Measurements from ENCODE around the gene TSLP. TPM values are rescaled to one million over a fixed set of nuclear protein-coding genes. Genes with fewer than 3 reads are reported as not detected.

Gene TSLP
- total RNA-seq, 2 experiments from 2014 or later = 0.20 to 0.40 TPM

DNA sequence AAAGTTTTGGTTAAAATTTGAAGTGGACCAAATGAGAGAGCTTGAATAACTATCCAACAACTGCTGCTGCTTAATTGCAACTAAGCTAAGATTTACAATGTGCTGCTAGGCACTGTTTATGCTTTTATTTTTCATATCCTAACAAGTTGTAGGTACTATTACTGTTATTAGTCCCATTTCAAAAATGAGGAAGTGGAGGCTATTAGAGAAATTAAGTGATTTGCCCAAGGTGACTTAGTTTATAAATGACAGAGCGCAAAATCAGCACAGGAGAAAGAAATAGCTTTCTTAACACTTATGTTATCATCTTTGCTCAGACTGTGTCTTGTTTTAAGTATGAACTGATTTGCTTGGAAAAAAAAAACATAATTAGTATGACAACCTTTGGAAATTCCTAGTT lies 43.7 kb downstream of the TSLP start:
- no peak for DNase-seq
- no peaks in the 10 kb centered on the region for H3K9me3 Mint-ChIP-seq (ENCODE audit: low read depth)
- H3K4me1 Mint-ChIP-seq = peaks cover 6% of the 10 kb centered on the region
- CTCF ChIA-PET = no interaction called here
- no peaks in the 10 kb centered on the region for H3K27me3 Mint-ChIP-seq
- peaks cover 40% of the 10 kb centered on the region for H3K36me3 Mint-ChIP-seq
- no peak for ATAC-seq
- no peak overlapping the region for H3K27ac Mint-ChIP-seq
- no peak overlapping the region for H3K4me3 Mint-ChIP-seq

DNA sequence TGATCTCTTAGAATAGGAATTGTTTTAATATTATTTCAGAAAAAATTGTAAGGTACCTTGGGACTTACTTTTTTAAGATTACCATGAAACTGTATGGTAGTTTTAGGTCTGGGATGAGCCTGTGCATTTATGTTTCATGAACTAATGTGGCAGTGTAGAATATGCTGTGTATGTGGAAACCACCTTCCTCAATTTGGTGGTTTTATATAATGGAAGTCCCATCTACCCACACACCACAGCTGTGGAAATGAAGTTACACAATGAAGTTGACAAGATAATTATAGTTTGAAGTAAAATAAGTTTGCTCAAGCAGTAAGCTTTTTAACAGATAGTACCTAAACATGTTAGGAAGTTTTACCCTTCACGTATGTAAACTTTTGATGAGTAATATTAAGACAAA lies 45.0 kb downstream of the TSLP start:
- Mint-ChIP-seq H3K27ac (no peak overlapping the region), H3K36me3 (peaks cover 43% of the 10 kb centered on the region), H3K9me3 (ENCODE audit: low read depth) (no peaks in the 10 kb centered on the region), H3K4me3 (no peak overlapping the region), H3K4me1 (peaks cover 6% of the 10 kb centered on the region), H3K27me3 (no peaks in the 10 kb centered on the region)
- CTCF ChIA-PET = no interaction called here
- ATAC-seq = no peak
- no peak for DNase-seq

DNA sequence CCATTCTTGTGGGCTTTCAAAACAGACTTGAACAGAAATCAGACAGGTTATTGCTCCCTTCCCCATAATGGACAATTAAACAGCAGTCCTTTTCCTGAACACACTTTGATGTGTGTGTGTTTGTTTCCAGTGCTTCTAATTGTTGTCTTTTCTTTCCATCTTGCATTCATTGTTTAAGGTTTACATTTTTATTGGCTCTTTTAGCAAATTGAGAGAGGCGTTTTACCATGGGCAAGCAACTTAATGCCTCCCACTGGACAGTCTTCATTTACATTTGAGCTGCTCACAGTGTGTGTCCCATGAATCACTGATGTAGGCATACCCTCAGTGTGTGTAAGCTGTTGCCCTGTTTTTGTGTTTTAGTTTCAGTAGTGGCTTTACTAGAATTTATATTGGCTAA lies 45.6 kb downstream of the TSLP start:
- Mint-ChIP-seq H3K4me3 (no peak overlapping the region), H3K27ac (no peak overlapping the region), H3K36me3 (peaks cover 44% of the 10 kb centered on the region), H3K4me1 (peaks cover 6% of the 10 kb centered on the region), H3K9me3 (ENCODE audit: low read depth) (no peaks in the 10 kb centered on the region), H3K27me3 (no peaks in the 10 kb centered on the region)
- DNase-seq = no peak
- ATAC-seq = no peak
- CTCF ChIA-PET = no interaction called here

DNA sequence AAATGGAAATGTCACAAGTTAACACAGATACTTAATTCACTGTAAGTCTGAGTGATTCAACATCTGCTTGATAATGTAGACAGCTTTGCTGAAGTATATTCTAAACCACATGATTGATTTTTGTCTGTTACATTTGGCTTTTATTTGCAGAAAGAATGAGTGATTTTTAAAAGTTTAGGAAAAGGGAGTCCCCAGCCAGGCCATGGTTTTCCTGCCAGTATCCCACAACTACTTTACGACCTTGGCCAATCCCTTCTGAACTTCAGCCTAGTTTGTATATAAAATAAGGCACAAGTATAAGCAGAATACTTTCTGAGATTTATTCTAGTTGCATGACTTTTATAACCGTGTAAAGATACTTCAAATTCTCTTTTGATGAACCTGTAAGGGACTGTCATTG lies 47.7 kb downstream of the TSLP start:
- peaks cover 41% of the 10 kb centered on the region for H3K36me3 Mint-ChIP-seq
- H3K27ac Mint-ChIP-seq = no peak overlapping the region
- H3K9me3 Mint-ChIP-seq (ENCODE audit: low read depth) = no peaks in the 10 kb centered on the region
- CTCF ChIA-PET = no interaction called here
- peaks cover 6% of the 10 kb centered on the region for H3K4me1 Mint-ChIP-seq
- no peak for ATAC-seq
- H3K27me3 Mint-ChIP-seq = no peaks in the 10 kb centered on the region
- DNase-seq = no peak
- H3K4me3 Mint-ChIP-seq = no peak overlapping the region

DNA sequence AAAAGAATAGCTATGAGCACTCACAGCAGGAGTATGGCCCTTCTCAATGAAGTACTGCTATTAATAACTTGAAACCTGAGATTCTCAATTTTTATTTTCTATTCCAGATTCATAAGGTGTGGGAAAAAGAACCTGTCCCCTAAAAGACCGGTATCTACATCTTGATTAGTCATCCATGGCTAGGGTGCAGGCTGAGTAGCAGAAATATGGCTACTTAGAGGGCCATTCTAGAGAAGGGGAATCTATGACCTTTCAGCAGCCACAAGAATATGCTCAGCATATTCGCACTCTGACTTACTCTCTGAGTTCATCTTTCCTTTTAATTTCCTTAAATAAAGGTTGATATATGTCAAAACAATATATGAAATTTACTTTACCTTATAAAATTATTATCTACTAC lies 48.3 kb downstream of the TSLP start:
- no peaks in the 10 kb centered on the region for H3K9me3 Mint-ChIP-seq (ENCODE audit: low read depth)
- no peak for ATAC-seq
- CTCF ChIA-PET = no interaction called here
- H3K27ac Mint-ChIP-seq = no peak overlapping the region
- no peak overlapping the region for H3K4me3 Mint-ChIP-seq
- DNase-seq = no peak
- H3K27me3 Mint-ChIP-seq = no peaks in the 10 kb centered on the region
- peaks cover 9% of the 10 kb centered on the region for H3K4me1 Mint-ChIP-seq
- H3K36me3 Mint-ChIP-seq = peaks cover 43% of the 10 kb centered on the region

DNA sequence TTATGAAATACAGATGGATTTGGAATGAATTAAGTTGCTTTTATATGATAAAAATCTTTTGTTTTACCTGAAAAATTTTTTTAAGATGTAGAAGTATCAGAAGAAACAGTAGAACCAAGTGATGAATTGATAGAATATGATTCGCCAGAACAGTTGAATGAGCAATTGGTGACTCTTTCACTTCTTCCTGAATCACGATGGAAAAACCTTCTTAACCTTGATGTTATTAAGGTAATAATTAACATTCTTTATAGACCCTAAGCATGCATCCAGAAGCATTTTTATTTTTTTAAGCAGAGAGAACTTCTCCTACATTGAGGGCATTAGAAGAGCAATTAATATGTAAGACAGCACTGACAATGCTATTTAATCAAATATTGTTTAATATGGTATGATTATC lies 49.4 kb downstream of the TSLP start:
- DNase-seq = no peak
- H3K4me3 Mint-ChIP-seq = no peak overlapping the region
- no peaks in the 10 kb centered on the region for H3K27me3 Mint-ChIP-seq
- no peaks in the 10 kb centered on the region for H3K9me3 Mint-ChIP-seq (ENCODE audit: low read depth)
- no peak for ATAC-seq
- CTCF ChIA-PET = no interaction called here
- H3K4me1 Mint-ChIP-seq = peaks cover 9% of the 10 kb centered on the region
- peaks cover 42% of the 10 kb centered on the region for H3K36me3 Mint-ChIP-seq
- no peak overlapping the region for H3K27ac Mint-ChIP-seq

DNA sequence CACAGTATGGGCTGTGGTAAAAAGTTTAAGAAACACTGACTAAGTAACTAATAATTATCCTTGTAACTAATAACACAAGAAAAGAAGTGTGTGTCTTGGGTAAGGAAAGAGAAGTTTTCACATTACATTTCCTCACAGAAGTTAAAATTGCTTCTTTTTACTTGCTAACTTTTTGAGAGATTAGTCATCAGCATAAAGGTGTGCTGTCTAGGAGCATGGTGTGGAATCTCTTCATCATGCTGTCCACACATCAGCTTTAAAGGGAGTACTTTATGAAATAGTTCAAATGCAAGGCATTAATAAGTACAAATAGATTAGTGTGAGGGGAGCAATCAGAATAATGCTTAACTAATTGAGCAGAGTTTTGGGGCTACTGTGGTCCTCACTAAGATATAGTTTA lies 50.4 kb downstream of the TSLP start:
- H3K4me3 Mint-ChIP-seq = no peak overlapping the region
- H3K27me3 Mint-ChIP-seq = no peaks in the 10 kb centered on the region
- no peak for ATAC-seq
- H3K27ac Mint-ChIP-seq = no peak overlapping the region
- peaks cover 50% of the 10 kb centered on the region for H3K36me3 Mint-ChIP-seq
- H3K4me1 Mint-ChIP-seq = peaks cover 9% of the 10 kb centered on the region
- no peaks in the 10 kb centered on the region for H3K9me3 Mint-ChIP-seq (ENCODE audit: low read depth)
- DNase-seq = no peak
- CTCF ChIA-PET = no interaction called here

DNA sequence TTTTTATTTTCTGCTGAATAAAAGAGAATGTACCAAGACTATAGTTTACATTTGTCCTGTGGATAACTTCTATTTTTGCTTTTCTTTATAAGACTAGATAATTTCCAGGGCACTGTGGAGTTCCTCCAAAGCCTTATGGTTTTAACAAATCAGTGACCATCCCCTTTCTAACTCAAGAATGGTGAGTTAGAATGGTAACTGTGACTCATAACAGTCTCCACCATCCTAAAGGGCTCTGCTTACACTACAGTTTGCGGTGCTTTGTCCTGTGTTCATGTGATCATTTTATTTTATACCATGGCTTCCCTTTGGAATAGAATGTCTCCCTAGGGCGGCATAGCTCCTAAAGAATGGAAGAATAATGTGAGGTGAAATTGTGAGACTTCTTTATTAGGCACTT lies 50.9 kb downstream of the TSLP start:
- peaks cover 50% of the 10 kb centered on the region for H3K36me3 Mint-ChIP-seq
- no peak overlapping the region for H3K4me3 Mint-ChIP-seq
- CTCF ChIA-PET = no interaction called here
- ATAC-seq = peak; percentile 23
- DNase-seq = no peak
- H3K4me1 Mint-ChIP-seq = peaks cover 6% of the 10 kb centered on the region
- H3K9me3 Mint-ChIP-seq (ENCODE audit: low read depth) = no peaks in the 10 kb centered on the region
- no peak overlapping the region for H3K27ac Mint-ChIP-seq
- H3K27me3 Mint-ChIP-seq = no peaks in the 10 kb centered on the region

DNA sequence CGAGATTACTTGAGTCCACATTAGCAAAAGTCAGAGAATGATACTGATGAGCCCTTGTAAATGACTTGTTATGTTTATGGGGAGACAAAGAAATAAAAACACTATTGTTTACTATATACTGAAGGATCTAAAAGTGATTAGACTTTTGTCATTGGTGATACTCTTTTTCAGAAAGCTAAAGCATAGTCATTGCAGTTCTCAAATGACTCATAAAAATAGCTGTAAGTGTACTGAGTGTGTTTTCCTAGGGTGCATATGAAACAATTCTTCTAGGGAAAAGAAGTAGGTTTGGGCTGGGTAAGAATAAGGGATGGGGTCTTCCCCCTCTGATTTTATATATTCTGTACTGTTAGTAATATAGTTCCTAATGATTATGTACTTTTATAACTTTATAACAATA lies 53.3 kb downstream of the TSLP start:
- Mint-ChIP-seq H3K36me3 (peaks cover 47% of the 10 kb centered on the region), H3K27me3 (no peaks in the 10 kb centered on the region), H3K9me3 (ENCODE audit: low read depth) (no peaks in the 10 kb centered on the region), H3K27ac (no peak overlapping the region), H3K4me3 (no peak overlapping the region), H3K4me1 (peaks cover 3% of the 10 kb centered on the region)
- DNase-seq = no peak
- CTCF ChIA-PET = no interaction called here
- ATAC-seq = no peak

DNA sequence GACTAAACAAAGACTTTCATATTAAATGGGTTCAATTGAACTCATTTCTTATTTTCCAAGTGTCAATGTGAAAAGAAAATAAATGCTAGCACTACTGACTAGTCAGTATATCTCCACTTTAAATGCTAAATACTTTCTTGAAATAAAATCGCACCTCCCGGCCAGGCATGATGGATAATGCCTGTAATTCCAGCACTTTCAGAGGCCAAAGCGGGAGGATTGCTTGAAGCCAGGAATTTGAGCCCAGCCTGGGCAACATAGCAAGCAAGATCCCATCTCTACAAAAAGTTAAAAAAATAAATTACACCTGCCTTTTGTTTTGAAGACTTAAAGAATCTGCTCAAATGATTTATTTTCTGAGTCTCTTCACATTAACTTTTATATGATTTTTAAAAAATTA lies 55.4 kb downstream of the TSLP start:
- H3K4me3 Mint-ChIP-seq = no peak overlapping the region
- no peak overlapping the region for H3K27ac Mint-ChIP-seq
- H3K36me3 Mint-ChIP-seq = peaks cover 35% of the 10 kb centered on the region
- no peaks in the 10 kb centered on the region for H3K27me3 Mint-ChIP-seq
- no peak for ATAC-seq
- H3K9me3 Mint-ChIP-seq (ENCODE audit: low read depth) = no peaks in the 10 kb centered on the region
- CTCF ChIA-PET = no interaction called here
- no peak for DNase-seq
- H3K4me1 Mint-ChIP-seq = peaks cover 3% of the 10 kb centered on the region

Other genes with a start within 250 kb of the TSLP start
- 10 to 100 TPM; 28.4 to 46.6 TPM for gene WDR36, start 20.6 kb downstream of the TSLP start, total RNA-seq
- 10 to 100 TPM; 77.4 to 91.1 TPM for gene CAMK4, start 152.7 kb downstream of the TSLP start, total RNA-seq